Ecto neural progenitor cell (in vitro differentiated cells): Measurements from ENCODE around the gene TBC1D25.
"Not testable (repeated sequence)": the region's sequence is repeated elsewhere in the genome, so short reads cannot be mapped to it uniquely, and the experiment has no call there.

Experiments
- DNase-seq: peaks from one replicate; pipeline ENCODE4 v3.0.0-alpha.2; 2018; ENCODE audit warnings: low spot score

The TBC1D25 gene

GRCh38 chrX:48515842-48516241 is 23.7 kb upstream of the TBC1D25 start:
- DNase-seq, result no peak

GRCh38 chrX:48516285-48516684 is 23.2 kb upstream of the TBC1D25 start:
- no peak for DNase-seq

- DNase-seq, result no peak
Measured at GRCh38 chrX:48516987-48517386, 22.5 kb upstream of the TBC1D25 start.

- DNase-seq, result not testable (repeated sequence)
Measured at GRCh38 chrX:48519481-48519880, 20.0 kb upstream of the TBC1D25 start.

GRCh38 chrX:48520455-48520854 is 19.1 kb upstream of the TBC1D25 start:
- DNase-seq, result no peak

- DNase-seq, result no peak
Measured at GRCh38 chrX:48520976-48521352, 18.6 kb upstream of the TBC1D25 start.

- DNase-seq, result peak; percentile 88
Measured at GRCh38 chrX:48521353-48522243, 17.9 kb upstream of the TBC1D25 start, which contains the start of gene EBP. Gene EBP (plus strand): TSS chrX:48521808. CDS start chrX:48523772, 1,964 bp downstream.

GRCh38 chrX:48522291-48522690 is 17.2 kb upstream of the TBC1D25 start:
- DNase-seq, result no peak

GRCh38 chrX:48523682-48524081 is 15.8 kb upstream of the TBC1D25 start:
- no peak for DNase-seq

- not testable (repeated sequence) for DNase-seq
Measured at GRCh38 chrX:48525853-48526252, 13.7 kb upstream of the TBC1D25 start.

- DNase-seq, result no peak
Measured at GRCh38 chrX:48530736-48531135, 8.8 kb upstream of the TBC1D25 start.

GRCh38 chrX:48531358-48531959 is 8.1 kb upstream of the TBC1D25 start:
- DNase-seq, result no peak

- no peak for DNase-seq
Measured at GRCh38 chrX:48532161-48532560, 7.4 kb upstream of the TBC1D25 start.

- no peak for DNase-seq
Measured at GRCh38 chrX:48533165-48533564, 6.3 kb upstream of the TBC1D25 start.

GRCh38 chrX:48538641-48539344 is 721 bp upstream of the TBC1D25 start:
- no peak for DNase-seq

- no peak for DNase-seq
Measured at GRCh38 chrX:48540028-48540375, 488 bp downstream of the TBC1D25 start.

- no peak for DNase-seq
Measured at GRCh38 chrX:48540480-48540879, 966 bp downstream of the TBC1D25 start.

- no peak for DNase-seq
Measured at GRCh38 chrX:48541140-48541814, 1.8 kb downstream of the TBC1D25 start.

GRCh38 chrX:48548871-48549270 is 9.4 kb downstream of the TBC1D25 start:
- no peak for DNase-seq

GRCh38 chrX:48555731-48556325 is 16.3 kb downstream of the TBC1D25 start:
- not testable (repeated sequence) for DNase-seq

GRCh38 chrX:48558271-48558670 is 18.8 kb downstream of the TBC1D25 start:
- no peak for DNase-seq

GRCh38 chrX:48559636-48560035 is 20.1 kb downstream of the TBC1D25 start:
- no peak for DNase-seq
